Astrocyte of the cerebellum (primary cell): ENCODE results near the gene KLHL17.

ENCODE experiments used
- DNase-seq: peaks from one replicate; pipeline ENCODE4 v3.0.0-alpha.2; 2011; ENCODE audit warnings: low read depth
- H3K4me3 ChIP-seq: 2 replicates; pipeline ENCODE4 v1.5.1; 2011; ENCODE audit warnings: mild to moderate bottlenecking, low read depth, low read length, moderate library complexity
- CTCF ChIP-seq: IDR thresholded peaks from 2 replicates; pipeline ENCODE4 v1.5.1; 2012; ENCODE audit warnings: low read length, low read depth, moderate library complexity, mild to moderate bottlenecking; ENCODE audit errors: missing control alignments
- in situ Hi-C: cut with HindIII; loops from 2 replicates; pipeline ENCODE4 v1.10.0; 2017; ENCODE audit warnings: low sequenced_read_pairs

Gene KLHL17

DNA sequence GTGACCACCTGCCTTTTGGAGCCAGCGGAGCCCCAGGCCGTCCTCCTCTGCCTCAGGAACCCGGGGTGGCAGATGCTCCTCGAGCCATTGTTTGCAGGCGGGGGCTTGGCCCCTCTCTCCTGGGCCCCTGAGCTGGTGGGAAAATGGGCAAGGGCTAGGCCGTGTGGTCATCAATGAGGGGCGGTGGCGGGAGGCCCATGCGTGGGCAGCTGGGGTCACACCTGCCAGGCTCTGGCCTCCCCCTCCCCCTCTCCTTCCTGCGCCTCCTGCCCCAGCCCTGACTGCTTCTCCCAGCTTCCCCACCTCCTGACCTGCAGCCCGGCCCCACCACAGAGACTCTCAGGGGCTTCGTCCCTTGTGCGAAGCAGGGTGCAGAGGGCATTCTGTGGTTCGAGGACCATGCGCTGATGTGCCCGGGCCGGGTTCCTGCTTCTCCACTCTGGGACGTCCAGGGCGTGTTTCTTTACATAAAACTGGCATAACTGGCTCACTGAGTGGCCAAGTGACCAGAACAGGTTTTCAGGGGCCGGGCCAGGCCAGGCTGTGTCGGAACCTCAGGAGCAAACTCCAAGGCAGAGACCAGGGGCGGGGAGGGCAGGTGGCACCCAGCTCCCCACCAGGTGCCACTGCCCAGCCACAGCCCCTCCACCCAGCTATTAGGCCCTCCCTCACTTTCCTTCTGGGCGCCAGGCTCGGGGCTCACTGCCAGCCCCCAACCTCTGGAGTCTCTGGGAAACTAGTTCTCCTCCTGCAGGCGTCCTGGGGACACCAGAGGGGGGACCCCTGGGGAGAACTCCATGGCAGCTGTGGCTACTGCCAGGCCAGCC, 27.4 kb upstream of the KLHL17 start:
- in situ Hi-C loops, result no loop called here
- TF ChIP-seq CTCF, result no peak
- H3K4me3 ChIP-seq, result no peak overlapping the region
- DNase-seq, result no peak

- no peak for TF ChIP-seq CTCF
- no peak for DNase-seq
- no peak overlapping the region for H3K4me3 ChIP-seq
- in situ Hi-C loops, result no loop called here
Measured at GRCh38 chr1:933603-933940, 26.8 kb upstream of the KLHL17 start.

DNA sequence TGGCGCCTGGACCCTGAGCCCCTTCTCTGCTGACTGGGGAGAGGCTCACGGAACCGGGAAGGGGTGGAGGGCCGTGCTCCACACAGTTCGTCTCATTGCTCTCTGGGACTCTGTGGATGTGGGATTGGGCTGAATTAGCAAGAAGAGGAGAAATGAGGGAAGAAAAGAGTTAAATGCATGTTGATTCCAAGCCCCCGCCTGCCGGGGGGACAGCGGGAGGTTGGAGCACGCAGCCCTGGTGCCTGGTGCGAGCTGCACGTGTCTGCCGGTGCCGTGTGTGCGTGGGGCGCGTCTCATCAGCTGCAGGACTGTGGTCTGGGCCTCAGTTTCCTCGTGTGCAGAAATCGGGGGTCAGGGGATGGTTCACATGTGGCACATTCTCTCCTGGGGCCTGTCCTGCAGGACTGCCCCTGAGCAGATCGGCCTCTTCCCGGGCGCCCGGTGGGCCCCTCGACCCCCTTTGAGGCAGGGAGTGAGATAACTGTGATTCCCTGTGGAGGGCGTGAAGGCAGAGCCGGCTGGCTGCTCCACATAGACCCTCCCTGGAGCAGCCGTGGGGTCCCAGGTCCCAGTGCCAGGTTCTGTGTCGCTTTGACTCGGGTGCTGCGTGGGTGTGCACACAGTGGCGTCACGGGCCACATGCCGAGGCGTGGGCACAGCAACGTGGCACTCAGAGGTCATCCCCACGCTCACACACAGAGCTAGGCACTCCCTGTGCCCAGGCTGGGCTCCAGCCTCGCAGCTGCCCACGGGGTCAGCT, 25.2 kb upstream of the KLHL17 start:
- no peak overlapping the region for H3K4me3 ChIP-seq
- in situ Hi-C loops, result no loop called here
- TF ChIP-seq CTCF, result no peak
- no peak for DNase-seq

GRCh38 chr1:935751-936231, 24.6 kb upstream of the KLHL17 start:
- no peak for DNase-seq
- TF ChIP-seq CTCF, result no peak
- H3K4me3 ChIP-seq, result no peak overlapping the region
- in situ Hi-C loops, result no loop called here

GRCh38 chr1:936348-937264, 23.8 kb upstream of the KLHL17 start:
- no peak overlapping the region for H3K4me3 ChIP-seq
- no peak for TF ChIP-seq CTCF
- DNase-seq, result no peak
- in situ Hi-C loops, result no loop called here

GRCh38 chr1:937521-937920, 22.9 kb upstream of the KLHL17 start:
- in situ Hi-C loops, result no loop called here
- no peak overlapping the region for H3K4me3 ChIP-seq

More at GRCh38 chr1:937521-937920, 22.9 kb upstream of the KLHL17 start:
- TF ChIP-seq CTCF, result no peak
- no peak for DNase-seq
